GM18511 (cell line): Measurements from ENCODE around the gene ABCC5.
"Not testable (repeated sequence)": the region's sequence is repeated elsewhere in the genome, so short reads cannot be mapped to it uniquely, and the experiment has no call there.

ENCODE experiments used
- ATAC-seq: cut with Tn5 transposase; IDR thresholded peaks from one replicate; pipeline ENCODE4 v1.9.1; 2021; ENCODE audit warnings: mild to moderate bottlenecking, moderate library complexity; ENCODE audit not compliant: unreplicated experiment

The ABCC5 gene

GRCh38 chr3:184016811-184017671, 643 bp downstream of the ABCC5 start:
- peak; percentile 73 for ATAC-seq

- ATAC-seq: no peak
These were observed 1.5 kb downstream of the ABCC5 start for GRCh38 chr3:184016169-184016570.

- no peak for ATAC-seq
These were observed 2.2 kb downstream of the ABCC5 start for GRCh38 chr3:184015381-184016019.

GRCh38 chr3:184011937-184012889, 5.5 kb downstream of the ABCC5 start:
- no peak for ATAC-seq

- ATAC-seq: no peak
These were observed 6.3 kb downstream of the ABCC5 start for GRCh38 chr3:184011230-184011876.

GRCh38 chr3:184008161-184008560, 9.5 kb downstream of the ABCC5 start:
- no peak for ATAC-seq

- not testable (repeated sequence) for ATAC-seq
These were observed 10.4 kb downstream of the ABCC5 start for GRCh38 chr3:184007143-184007813.

- peak; percentile 87 for ATAC-seq
These were observed 11.7 kb downstream of the ABCC5 start for GRCh38 chr3:184005941-184006507.

GRCh38 chr3:184004476-184004875, 13.2 kb downstream of the ABCC5 start:
- no peak for ATAC-seq

- ATAC-seq: no peak
These were observed 14.3 kb downstream of the ABCC5 start for GRCh38 chr3:184003187-184003967.

GRCh38 chr3:184002469-184002868, 15.2 kb downstream of the ABCC5 start:
- no peak for ATAC-seq

- ATAC-seq: no peak
These were observed 15.9 kb downstream of the ABCC5 start for GRCh38 chr3:184001761-184002160.

- ATAC-seq: no peak
These were observed 26.3 kb downstream of the ABCC5 start for GRCh38 chr3:183991403-183991802.

- no peak for ATAC-seq
These were observed 29.4 kb downstream of the ABCC5 start for GRCh38 chr3:183988216-183988790.

- ATAC-seq: no peak
These were observed 30.6 kb downstream of the ABCC5 start for GRCh38 chr3:183987000-183987600.

- no peak for ATAC-seq
These were observed 32.6 kb downstream of the ABCC5 start for GRCh38 chr3:183984749-183985729.

GRCh38 chr3:183984127-183984740, 33.5 kb downstream of the ABCC5 start:
- ATAC-seq: no peak
